DOHH2 (cell line): ENCODE measurements around the gene MAPK6.

Experiments
- H3F3A ChIP-seq: fragments of 200-600 bp; sonication (generic), shearing (Covaris generic); 2 replicates; pipeline ENCODE4 v1.6.0; 2016; ENCODE audit warnings: antibody characterized with exemption, mild to moderate bottlenecking; ENCODE audit not compliant: control insufficient read depth, insufficient read depth
- H3K27ac ChIP-seq: fragments of 200-600 bp; sonication (generic); 2 replicates; pipeline ENCODE4 v1.5.1; 2014; ENCODE audit warnings: low read depth, mild to moderate bottlenecking, low read length, moderate library complexity
- H3K27me3 ChIP-seq: fragments of 200-600 bp; sonication (generic); 2 replicates; pipeline ENCODE4 v1.6.1; 2014; ENCODE audit warnings: mild to moderate bottlenecking, low read length, mixed read lengths; ENCODE audit not compliant: control insufficient read depth
- H3K36me3 ChIP-seq: fragments of 200-600 bp; sonication (generic); 2 replicates; pipeline ENCODE4 v1.6.1; 2014; ENCODE audit warnings: mild to moderate bottlenecking, low read length, moderate library complexity, mixed read lengths; ENCODE audit not compliant: control insufficient read depth
- H3K4me1 ChIP-seq: fragments of 200-600 bp; sonication (generic); 2 replicates; pipeline ENCODE4 v1.6.1; 2014; ENCODE audit warnings: mild to moderate bottlenecking, low read length, mixed read lengths; ENCODE audit not compliant: control insufficient read depth
- H3K4me2 ChIP-seq: fragments of 200-600 bp; sonication (generic); 2 replicates; pipeline ENCODE4 v1.6.0; 2014; ENCODE audit warnings: mild to moderate bottlenecking, low read length, moderate library complexity
- H3K4me3 ChIP-seq: fragments of 200-600 bp; sonication (generic); 2 replicates; pipeline ENCODE4 v1.5.1; 2014; ENCODE audit warnings: mild to moderate bottlenecking, low read length, mixed read lengths
- H3K79me2 ChIP-seq: fragments of 200-600 bp; sonication (generic); 2 replicates; pipeline ENCODE4 v1.6.1; 2014; ENCODE audit warnings: mild to moderate bottlenecking, low read length, mixed read lengths; ENCODE audit not compliant: control insufficient read depth
- H3K9me2 ChIP-seq: fragments of 200-600 bp; sonication (generic); replicated peaks from 2 replicates; pipeline ENCODE4 v1.6.1; 2014; ENCODE audit warnings: mild to moderate bottlenecking, low read length, mixed read lengths; ENCODE audit not compliant: control insufficient read depth
- H3K9me3 ChIP-seq: fragments of 200-600 bp; sonication (generic); 2 replicates; pipeline ENCODE4 v1.6.1; 2014; ENCODE audit warnings: antibody characterized with exemption, low read length, mixed read lengths; ENCODE audit not compliant: control insufficient read depth, insufficient read depth
- H4K20me1 ChIP-seq: fragments of 200-600 bp; sonication (generic); 2 replicates; pipeline ENCODE4 v1.6.0; 2014; ENCODE audit warnings: low read depth, mild to moderate bottlenecking, antibody characterized with exemption, low read length, moderate library complexity; ENCODE audit not compliant: control insufficient read depth, insufficient read depth
- CTCF ChIP-seq: fragments of 200-600 bp; sonication (generic); IDR thresholded peaks from one replicate; pipeline ENCODE4 v1.5.1; 2014; ENCODE audit warnings: antibody characterized with exemption, mild to moderate bottlenecking, low read depth, low read length; ENCODE audit not compliant: poor library complexity, severe bottlenecking
- EZH2phosphoT487 ChIP-seq: fragments of 200-600 bp; sonication (generic); IDR thresholded peaks from 2 replicates; pipeline ENCODE4 v1.6.1; 2017; ENCODE audit warnings: borderline replicate concordance, mild to moderate bottlenecking, antibody characterized with exemption, low read length, moderate library complexity, mixed read lengths

MAPK6 gene

GRCh38 chr15:52069559-52069958 lies 50.5 kb downstream of the MAPK6 start:
- Histone ChIP-seq H4K20me1 (no peaks in the 10 kb centered on the region), H3K27me3 (no peaks in the 10 kb centered on the region), H3K27ac (no peak overlapping the region), H3K4me2 (no peak overlapping the region), H3K36me3 (no peaks in the 10 kb centered on the region), H3K79me2 (no peaks in the 10 kb centered on the region), H3K9me3 (no peaks in the 10 kb centered on the region), H3K4me3 (no peak overlapping the region), H3K9me2 (no peaks in the 10 kb centered on the region), H3F3A (no peaks in the 10 kb centered on the region), H3K4me1 (no peaks in the 10 kb centered on the region)
- TF ChIP-seq EZH2phosphoT487 (no peak), CTCF (no peak)

- H3K36me3 ChIP-seq = no peaks in the 10 kb centered on the region
- no peak overlapping the region for H3K27ac ChIP-seq
- H3K27me3 ChIP-seq = no peaks in the 10 kb centered on the region
- H3K9me2 ChIP-seq = no peaks in the 10 kb centered on the region
- TF ChIP-seq CTCF (no peak), EZH2phosphoT487 (no peak)
- no peaks in the 10 kb centered on the region for H4K20me1 ChIP-seq
- H3K4me2 ChIP-seq = no peak overlapping the region
- no peak overlapping the region for H3K4me3 ChIP-seq
- no peaks in the 10 kb centered on the region for H3K4me1 ChIP-seq
- H3F3A ChIP-seq = no peaks in the 10 kb centered on the region
- no peaks in the 10 kb centered on the region for H3K79me2 ChIP-seq
- H3K9me3 ChIP-seq = no peaks in the 10 kb centered on the region
These were observed 52.6 kb downstream of the MAPK6 start for GRCh38 chr15:52071570-52071969.

- Histone ChIP-seq H3K4me1 (no peaks in the 10 kb centered on the region), H3K27ac (no peak overlapping the region), H3K9me2 (no peaks in the 10 kb centered on the region), H3K36me3 (no peaks in the 10 kb centered on the region), H3K4me2 (no peak overlapping the region), H3F3A (no peaks in the 10 kb centered on the region), H3K9me3 (no peaks in the 10 kb centered on the region), H3K79me2 (no peaks in the 10 kb centered on the region), H3K27me3 (no peaks in the 10 kb centered on the region), H3K4me3 (no peak overlapping the region), H4K20me1 (no peaks in the 10 kb centered on the region)
- TF ChIP-seq CTCF (no peak), EZH2phosphoT487 (no peak)
These were observed 58.1 kb downstream of the MAPK6 start for GRCh38 chr15:52076889-52077781.
